ENCODE measurements around the gene IDH3G. TPM values are rescaled to one million over a fixed set of nuclear protein-coding genes. Genes with fewer than 3 reads are reported as not detected.
"Not testable (repeated sequence)": the region's sequence is repeated elsewhere in the genome, so short reads cannot be mapped to it uniquely, and the experiment has no call there.

Gene IDH3G
- total RNA-seq, 2 donors from 2014 or later = 76.1 to 93.6 TPM

DNA sequence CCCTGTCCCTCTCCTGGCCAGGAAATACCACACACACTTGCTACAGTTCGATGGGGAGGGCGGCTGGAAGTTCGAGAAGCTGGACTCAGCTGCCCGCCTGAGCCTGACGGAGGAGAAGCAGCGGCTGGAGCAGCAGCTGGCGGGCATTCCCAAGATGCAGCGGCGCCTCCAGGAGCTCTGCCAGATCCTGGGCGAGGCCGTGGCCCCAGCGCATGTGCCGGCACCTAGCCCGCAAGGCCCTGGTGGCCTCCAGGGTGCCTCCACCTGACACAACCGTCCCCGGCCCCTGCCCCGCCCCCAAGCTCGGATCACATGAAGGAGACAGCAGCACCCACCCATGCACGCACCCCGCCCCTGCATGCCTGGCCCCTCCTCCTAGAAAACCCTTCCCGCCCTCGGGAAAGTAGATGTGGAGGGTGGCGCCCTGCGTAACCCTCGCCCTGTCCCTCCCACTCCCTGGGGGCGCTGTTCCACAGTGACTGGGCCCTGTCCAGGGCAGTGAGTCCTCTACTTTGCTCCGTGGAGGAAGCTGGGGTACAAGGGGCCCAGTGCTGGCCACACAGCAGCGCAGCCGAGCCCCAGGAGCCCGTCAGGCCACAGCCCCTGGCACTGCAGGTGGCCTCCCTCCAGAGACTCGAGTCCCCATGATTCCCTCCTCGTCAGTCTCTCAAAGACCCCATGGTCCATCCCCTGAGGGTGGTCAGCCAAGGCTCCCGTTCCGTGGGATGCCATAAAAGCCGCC lies 50.5 kb downstream of the IDH3G start:
- ATAC-seq = peak; percentile 78
- peak; percentile 87 to 93 for DNase-seq
- intact Hi-C loops (cut with DNase I, micrococcal nuclease) = not testable (repeated sequence)

DNA sequence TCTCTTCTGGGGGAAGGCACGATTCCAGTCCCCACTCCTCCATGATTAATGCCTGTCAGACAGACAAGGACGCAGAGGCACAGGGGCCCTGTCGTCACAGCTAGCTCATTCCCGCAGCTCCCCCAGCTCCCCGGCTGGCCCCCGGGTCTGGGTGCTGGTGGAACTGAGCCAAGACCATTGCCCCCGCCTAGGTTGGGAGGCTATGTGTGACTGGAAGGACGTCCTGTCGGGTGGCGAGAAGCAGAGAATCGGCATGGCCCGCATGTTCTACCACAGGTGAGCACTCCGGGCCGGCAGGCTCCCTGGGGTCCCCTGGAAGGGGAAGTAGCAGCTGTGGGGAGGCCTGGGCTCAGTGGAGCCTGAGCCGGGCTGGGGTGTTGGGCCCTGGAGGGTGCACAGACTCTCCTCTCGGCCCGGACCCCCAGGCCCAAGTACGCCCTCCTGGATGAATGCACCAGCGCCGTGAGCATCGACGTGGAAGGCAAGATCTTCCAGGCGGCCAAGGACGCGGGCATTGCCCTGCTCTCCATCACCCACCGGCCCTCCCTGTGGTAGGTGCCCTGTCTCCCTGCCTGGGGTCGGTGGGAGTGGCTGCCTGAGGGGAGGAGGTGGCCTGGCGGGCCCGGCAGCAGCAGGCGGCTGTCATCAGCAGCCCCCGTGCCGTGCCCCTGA lies 51.2 kb downstream of the IDH3G start:
- intact Hi-C loops (cut with DNase I, micrococcal nuclease); ATAC-seq: not testable (repeated sequence)
- DNase-seq = peak in 1 of 2 donors; percentile 16

DNA sequence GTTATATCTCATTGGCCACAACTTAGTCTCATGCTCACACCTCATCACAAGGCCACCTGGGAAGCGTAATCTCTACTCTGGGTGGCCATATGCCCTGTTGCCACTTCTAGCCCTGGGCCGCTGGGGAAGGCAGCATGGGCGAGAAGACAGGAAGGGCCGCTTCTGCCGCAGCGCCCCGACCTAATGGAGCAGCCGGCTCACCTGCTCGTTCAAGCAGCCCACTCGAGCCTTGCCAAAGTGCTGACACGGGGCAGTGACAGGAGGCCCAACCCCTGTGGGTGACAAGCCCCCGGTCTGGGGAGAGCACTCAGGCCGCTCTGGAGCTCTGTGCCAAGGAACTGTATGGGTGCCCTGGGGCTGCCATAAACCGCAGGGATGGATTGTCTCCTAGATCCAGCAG lies 52.1 kb downstream of the IDH3G start:
- ATAC-seq; intact Hi-C loops (cut with DNase I, micrococcal nuclease); DNase-seq: not testable (repeated sequence)

DNA sequence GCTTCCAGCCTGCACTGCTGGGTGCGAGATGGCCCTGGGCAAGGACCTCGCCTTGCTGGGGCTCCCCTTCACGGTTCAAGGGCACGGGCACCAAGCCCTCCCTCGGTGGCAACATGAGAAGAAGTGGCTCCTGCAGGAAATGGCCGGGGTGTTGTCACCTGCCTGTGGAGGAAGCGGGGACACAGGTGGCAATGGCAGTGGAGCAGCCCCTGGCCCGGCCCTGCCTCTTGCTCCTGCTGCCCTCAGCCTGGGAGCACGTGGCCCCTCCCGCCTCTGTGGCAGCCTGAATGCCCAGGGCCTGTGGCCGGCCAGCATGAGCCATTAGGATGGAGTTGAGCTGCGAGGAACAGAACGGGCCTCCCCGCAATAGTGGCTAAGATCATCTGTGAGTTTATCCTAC lies 52.7 kb downstream of the IDH3G start:
- ATAC-seq = no peak
- intact Hi-C loops (cut with DNase I, micrococcal nuclease) = no loop called here
- no peak for DNase-seq

DNA sequence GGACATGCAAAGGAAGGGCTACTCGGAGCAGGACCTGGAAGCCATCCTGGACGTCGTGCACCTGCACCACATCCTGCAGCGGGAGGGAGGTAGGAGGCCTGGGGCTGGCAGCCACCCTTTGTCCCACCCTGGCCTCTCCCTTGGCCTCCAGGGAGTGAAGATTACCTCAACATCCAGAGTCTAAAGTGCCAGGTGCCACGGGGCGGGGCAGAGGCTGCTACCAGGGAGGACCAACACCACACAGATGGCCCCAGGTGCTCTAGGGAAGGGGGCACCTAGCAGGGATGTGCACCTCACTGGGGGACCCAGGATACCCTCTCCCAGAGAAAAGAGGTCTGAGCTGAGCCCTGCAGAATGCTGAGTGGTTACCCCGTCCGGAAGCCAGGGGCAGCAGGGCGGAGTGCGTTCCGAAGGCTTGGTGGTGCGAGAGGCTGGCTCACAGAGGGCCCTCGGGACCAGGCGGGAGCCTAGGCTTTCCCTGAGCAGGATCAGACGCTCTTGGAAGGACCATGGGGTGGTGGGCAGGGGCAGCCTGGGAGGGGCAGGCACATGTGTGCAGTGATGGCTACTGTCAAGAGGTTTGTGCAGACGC lies 53.4 kb downstream of the IDH3G start:
- ATAC-seq = peak; percentile 53
- DNase-seq = no peak
- intact Hi-C loops (cut with DNase I, micrococcal nuclease) = no loop called here

DNA sequence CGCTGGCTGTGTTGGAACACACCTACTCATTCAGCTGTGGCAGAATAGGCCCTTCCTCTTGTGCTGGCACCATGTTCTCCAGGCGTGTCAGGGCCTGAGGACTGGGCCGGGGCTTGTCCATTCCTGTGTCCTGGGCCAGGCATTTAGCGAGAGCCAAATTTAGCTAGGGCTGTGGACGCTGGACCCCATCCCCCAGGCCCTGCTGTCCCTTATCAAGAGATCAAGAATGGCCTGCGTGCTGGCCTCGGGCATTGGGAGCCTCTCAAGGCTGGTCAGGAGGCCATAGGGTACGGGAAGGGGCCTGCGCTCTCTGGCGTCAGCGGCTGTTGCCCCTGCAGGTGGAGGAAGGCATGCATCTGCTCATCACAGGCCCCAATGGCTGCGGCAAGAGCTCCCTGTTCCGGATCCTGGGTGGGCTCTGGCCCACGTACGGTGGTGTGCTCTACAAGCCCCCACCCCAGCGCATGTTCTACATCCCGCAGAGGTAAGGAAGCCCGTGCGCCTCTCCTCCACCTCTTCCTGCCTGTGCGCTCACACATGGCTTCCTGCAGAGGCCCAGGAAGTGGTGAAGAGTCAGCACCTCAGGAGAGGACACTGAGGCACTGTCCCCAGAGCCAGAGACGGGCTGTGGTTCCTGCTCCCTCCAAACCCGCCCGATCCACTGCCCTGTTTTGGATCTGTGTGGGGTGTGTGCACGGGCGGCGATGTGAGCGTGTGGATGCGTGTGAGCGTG lies 54.3 kb downstream of the IDH3G start:
- ATAC-seq (no peak), DNase-seq (no peak)
- intact Hi-C loops (cut with DNase I, micrococcal nuclease) = no loop called here

DNA sequence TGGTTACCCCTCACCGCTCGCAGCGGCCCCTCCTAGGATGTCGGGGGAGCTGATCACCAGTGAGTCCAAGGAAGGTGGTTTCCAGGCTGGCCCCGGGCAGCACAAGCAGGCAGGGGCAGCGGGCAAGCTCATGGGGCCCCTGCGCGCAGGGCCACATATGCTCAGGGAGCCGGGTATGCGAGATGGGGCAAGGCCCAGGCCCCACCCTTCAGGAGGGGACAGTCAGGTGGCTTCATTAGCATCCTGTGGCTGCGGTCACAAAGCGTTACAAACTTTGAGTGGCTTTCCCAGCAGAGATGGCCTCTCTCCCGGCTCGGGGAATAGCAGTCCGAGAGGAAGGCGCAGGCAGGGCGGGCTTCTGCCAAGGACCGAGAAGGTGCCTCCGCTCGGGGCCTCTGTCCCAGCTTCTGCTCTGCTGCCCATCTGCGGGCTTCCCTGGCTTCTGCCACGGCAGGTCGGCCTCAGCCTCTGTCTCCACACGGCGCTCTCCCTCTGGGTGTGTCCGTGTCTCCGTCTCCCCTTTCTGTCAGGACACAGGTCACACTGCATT lies 56.0 kb downstream of the IDH3G start:
- intact Hi-C loops (cut with DNase I, micrococcal nuclease) = no loop called here
- ATAC-seq (no peak), DNase-seq (no peak)

DNA sequence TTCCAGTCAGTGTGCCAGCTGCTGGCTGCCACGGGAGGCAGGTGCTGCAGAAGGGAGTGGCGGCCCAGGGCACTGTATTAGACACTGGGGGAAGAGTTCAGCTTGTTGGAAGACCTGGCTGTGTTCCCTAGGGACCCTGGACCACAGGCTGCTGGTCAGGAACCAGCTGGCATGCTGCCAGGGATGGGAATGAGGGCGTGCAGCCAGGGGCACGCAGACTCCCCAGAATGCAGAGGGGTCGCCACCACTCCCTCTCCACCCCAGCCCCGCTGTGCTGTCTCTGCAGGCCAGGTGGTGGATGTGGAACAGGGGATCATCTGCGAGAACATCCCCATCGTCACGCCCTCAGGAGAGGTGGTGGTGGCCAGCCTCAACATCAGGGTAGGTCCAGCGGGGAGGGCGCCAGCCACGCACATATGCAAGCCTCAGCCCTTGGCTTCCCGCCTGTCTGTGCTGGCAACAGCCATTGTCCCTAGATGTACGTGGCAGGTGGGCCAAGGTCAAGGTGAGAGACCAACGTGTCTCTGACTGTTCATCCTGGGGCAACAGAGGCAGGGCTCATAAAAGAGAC lies 57.2 kb downstream of the IDH3G start:
- intact Hi-C loops (cut with DNase I, micrococcal nuclease) = no loop called here
- ATAC-seq = no peak

DNA sequence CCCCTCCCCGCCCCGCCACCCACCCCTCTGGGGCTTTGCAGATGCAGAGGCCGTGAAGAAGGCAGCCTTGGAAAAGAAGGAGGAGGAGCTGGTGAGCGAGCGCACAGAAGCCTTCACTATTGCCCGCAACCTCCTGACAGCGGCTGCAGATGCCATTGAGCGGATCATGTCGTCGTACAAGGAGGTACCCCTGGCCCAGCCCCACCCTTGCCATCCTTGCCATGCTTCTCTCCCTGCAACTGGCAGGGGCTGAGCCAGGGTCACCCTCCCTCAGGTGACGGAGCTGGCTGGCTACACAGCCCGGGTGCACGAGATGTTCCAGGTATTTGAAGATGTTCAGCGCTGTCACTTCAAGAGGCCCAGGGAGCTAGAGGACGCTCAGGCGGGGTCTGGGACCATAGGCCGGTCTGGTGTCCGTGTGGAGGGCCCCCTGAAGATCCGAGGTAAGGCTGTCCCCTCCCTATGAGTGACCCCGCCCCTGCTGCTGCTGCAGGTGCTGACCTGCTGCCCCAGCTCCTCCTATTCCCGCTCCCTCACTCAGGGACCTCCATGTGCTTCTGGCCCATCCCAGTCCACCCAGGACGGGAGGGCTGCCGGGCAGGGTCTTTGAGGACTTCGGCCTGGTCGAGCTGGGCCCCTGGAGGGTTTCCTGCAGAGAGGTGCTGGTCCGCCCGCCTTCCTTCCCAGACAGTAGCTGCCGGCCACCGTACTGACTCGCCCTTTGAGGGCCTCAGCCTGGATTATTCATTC lies 57.9 kb downstream of the IDH3G start:
- intact Hi-C loops (cut with DNase I, micrococcal nuclease) = no loop called here
- ATAC-seq = no peak

More for the DNA sequence above, 57.2 kb downstream of the IDH3G start:
- no peak for DNase-seq

More for the DNA sequence above, 57.9 kb downstream of the IDH3G start:
- no peak for DNase-seq

Other genes starting within 250 kb of the IDH3G start
- gene CCNQ, start 195.2 kb downstream of the IDH3G start, total RNA-seq = 10 to 100 TPM; 20.4 to 21.8 TPM
- not detected for gene DUSP9, start 147.2 kb downstream of the IDH3G start, total RNA-seq
- 10 to 100 TPM in 1 of 2 donors, 1 to 10 TPM in 1; 1.1 to 14.2 TPM for gene PNCK, start 120.6 kb downstream of the IDH3G start, total RNA-seq
- gene SLC6A8, start 106.4 kb downstream of the IDH3G start, total RNA-seq = 100 to 1,000 TPM; 170 to 270 TPM
- 100 to 1,000 TPM; 200 to 203 TPM for gene BCAP31, start 70.0 kb downstream of the IDH3G start, total RNA-seq
- 10 to 100 TPM; 15.1 to 15.9 TPM for gene ABCD1, start 69.5 kb downstream of the IDH3G start, total RNA-seq
- gene PLXNB3, start 30.1 kb downstream of the IDH3G start, total RNA-seq = 1 to 10 TPM; 1.0 to 5.4 TPM
- gene SRPK3, start 13.3 kb downstream of the IDH3G start, total RNA-seq = 1 to 10 TPM; 1.4 to 1.7 TPM
- gene SSR4, start 293 bp upstream of the IDH3G start, total RNA-seq = 100 to 1,000 TPM; 216 to 237 TPM
- gene PDZD4, start 36.2 kb upstream of the IDH3G start, total RNA-seq = 1 to 10 TPM; 1.0 to 3.8 TPM
- 1 to 10 TPM; 3.7 to 8.8 TPM for gene L1CAM, start 91.8 kb upstream of the IDH3G start, total RNA-seq
- gene AVPR2, start 110.3 kb upstream of the IDH3G start, total RNA-seq = under 1 TPM; 0.52 to 0.64 TPM
- gene ARHGAP4, start 131.9 kb upstream of the IDH3G start, total RNA-seq = 10 to 100 TPM; 26.6 to 35.5 TPM
- 10 to 100 TPM; 52.7 to 68.0 TPM for gene NAA10, start 140.7 kb upstream of the IDH3G start, total RNA-seq
- 1 to 10 TPM; 3.8 to 8.6 TPM for gene RENBP, start 150.3 kb upstream of the IDH3G start, total RNA-seq
- 10 to 100 TPM; 31.9 to 47.9 TPM for gene HCFC1, start 177.4 kb upstream of the IDH3G start, total RNA-seq
- gene TMEM187, start 178.4 kb upstream of the IDH3G start, total RNA-seq = 1 to 10 TPM; 8.4 to 9.9 TPM
- 100 to 1,000 TPM in 1 of 2 donors, 10 to 100 TPM in 1; 76.1 to 103 TPM for gene IRAK1, start 225.5 kb upstream of the IDH3G start, total RNA-seq